IMR-90 (cell line): Measurements from ENCODE around the gene BMP2K. TPM values are rescaled to one million over a fixed set of nuclear protein-coding genes. Genes with fewer than 3 reads are reported as not detected.

Experiments
- ATAC-seq: fragments of 200-7000 bp; cut with Tn5 transposase; 2 replicates; pipeline ENCODE4 v1.9.1; 2020; ENCODE audit warnings: low read depth, mild to moderate bottlenecking, moderate library complexity
- BruUV-seq: library from RNA; stranded (reverse); fragments of 400-500 nt; replicated peaks from 2 replicates; lab custom pipeline; 2021; lab: Mats Ljungman, UMichigan
- CTCF ChIA-PET: fragments of 300-600 bp; formaldehyde crosslinking; extraction: SDS; loops from one replicate; lab custom pipeline; 2021; ENCODE audit warnings: antibody characterized with exemption; lab: Yijun Ruan, JAX
- POLR2A ChIA-PET: fragments of 300-600 bp; sonication (Branson Sonifier 250); formaldehyde crosslinking; loops from one replicate; lab custom pipeline; 2022; ENCODE audit warnings: antibody characterized with exemption; ENCODE audit not compliant: unreplicated experiment; lab: Charles Lee
- DNase-seq: peaks from one replicate; pipeline ENCODE4 v3.0.0; 2013
- H2AFZ ChIP-seq: replicated peaks from 2 replicates; pipeline ENCODE3; 2013; ENCODE audit warnings: low read length, mild to moderate bottlenecking; ENCODE audit not compliant: poor library complexity
- H2AK5ac ChIP-seq: 2 replicates; pipeline ENCODE4 v1.6.1; 2013; ENCODE audit warnings: low read depth, low read length, inconsistent platforms
- H2AK9ac ChIP-seq: replicated peaks from 2 replicates; pipeline ENCODE3; 2013; ENCODE audit warnings: mild to moderate bottlenecking, low read depth, low read length, moderate library complexity; ENCODE audit not compliant: poor library complexity
- H2BK120ac ChIP-seq: 2 replicates; pipeline ENCODE4 v1.6.1; 2013; ENCODE audit warnings: low read depth, low read length, inconsistent platforms
- H2BK15ac ChIP-seq: 3 replicates; pipeline ENCODE4 v1.6.1; 2013; ENCODE audit warnings: low read depth, low read length, inconsistent platforms
- H2BK20ac ChIP-seq: 2 replicates; pipeline ENCODE4 v1.6.1; 2013; ENCODE audit warnings: low read depth, mild to moderate bottlenecking, inconsistent platforms, low read length, moderate library complexity
- H2BK5ac ChIP-seq: 2 replicates; pipeline ENCODE4 v1.6.1; 2013; ENCODE audit warnings: mild to moderate bottlenecking, low read depth, low read length, inconsistent platforms; ENCODE audit not compliant: poor library complexity, severe bottlenecking
- H3K14ac ChIP-seq: replicated peaks from 2 replicates; pipeline ENCODE4 v1.6.1; 2013; ENCODE audit warnings: low read depth, low read length, inconsistent platforms
- H3K18ac ChIP-seq: 2 replicates; pipeline ENCODE4 v1.6.1; 2013; ENCODE audit warnings: low read depth, low read length, control low read depth
- H3K23ac ChIP-seq: 2 replicates; pipeline ENCODE4 v1.6.1; 2013; ENCODE audit warnings: low read depth, low read length, inconsistent platforms
- H3K27ac ChIP-seq: 2 replicates; pipeline ENCODE4 v1.5.1; 2013; ENCODE audit warnings: mild to moderate bottlenecking, control low read depth, low read length; ENCODE audit not compliant: insufficient read depth
- H3K27me3 ChIP-seq: 2 replicates; pipeline ENCODE4 v1.6.1; 2013; ENCODE audit warnings: low read length; ENCODE audit not compliant: control insufficient read depth, insufficient read depth
- H3K36me3 ChIP-seq: 2 replicates; pipeline ENCODE4 v1.6.1; 2013; ENCODE audit warnings: low read length, mixed read lengths; ENCODE audit not compliant: control insufficient read depth, insufficient read depth
- H3K4ac ChIP-seq: 2 replicates; pipeline ENCODE4 v1.6.1; 2013; ENCODE audit warnings: low read depth, low read length, inconsistent platforms
- H3K4me1 ChIP-seq: 2 replicates; pipeline ENCODE4 v1.6.1; 2013; ENCODE audit warnings: low read length, mixed read lengths; ENCODE audit not compliant: control insufficient read depth, insufficient read depth
- H3K4me2 ChIP-seq: 2 replicates; pipeline ENCODE4 v1.6.1; 2013; ENCODE audit warnings: low read depth, mild to moderate bottlenecking, control low read depth, low read length, moderate library complexity
- H3K4me3 ChIP-seq: 2 replicates; pipeline ENCODE4 v1.5.1; 2013; ENCODE audit warnings: low read depth, mild to moderate bottlenecking, control low read depth, low read length, moderate library complexity; ENCODE audit not compliant: insufficient read depth
- H3K56ac ChIP-seq: 2 replicates; pipeline ENCODE4 v1.6.1; 2013; ENCODE audit warnings: low read length, inconsistent platforms; ENCODE audit not compliant: insufficient read depth; ENCODE audit errors: extremely low read depth
- H3K79me1 ChIP-seq, 2 experiments: 2 replicates each; pipeline ENCODE4 v1.6.1; 2013; ENCODE audit warnings: low read length in 2 of 2, inconsistent platforms in 1 of 2, low read depth in 1 of 2
- H3K9ac ChIP-seq: 2 replicates; pipeline ENCODE4 v1.6.1; 2013; ENCODE audit warnings: low read depth, low read length, control low read depth
- H3K9me1 ChIP-seq: 2 replicates; pipeline ENCODE4 v1.6.1; 2013; ENCODE audit warnings: low read length, inconsistent platforms; ENCODE audit not compliant: insufficient read depth
- H3K9me3 ChIP-seq: 2 replicates; pipeline ENCODE4 v1.6.1; 2013; ENCODE audit warnings: low read length; ENCODE audit not compliant: control insufficient read depth, insufficient read depth
- H4K20me1 ChIP-seq: 2 replicates; pipeline ENCODE4 v1.6.1; 2013; ENCODE audit warnings: low read length, inconsistent platforms; ENCODE audit not compliant: insufficient read depth
- H4K5ac ChIP-seq: 2 replicates; pipeline ENCODE4 v1.6.1; 2013; ENCODE audit warnings: mild to moderate bottlenecking, low read depth, low read length, control low read depth
- H4K8ac ChIP-seq, 2 experiments: 2 replicates each; pipeline ENCODE4 v1.6.1; 2013; ENCODE audit warnings: low read depth in 2 of 2, low read length in 2 of 2, control low read depth in 1 of 2, inconsistent platforms in 1 of 2
- H4K91ac ChIP-seq: 2 replicates; pipeline ENCODE4 v1.6.1; 2013; ENCODE audit warnings: low read depth, low read length, inconsistent platforms; ENCODE audit not compliant: insufficient read depth
- BHLHE40 ChIP-seq: fragments of 150-350 bp; IDR thresholded peaks from 2 replicates; pipeline ENCODE4 v1.6.1; 2016; ENCODE audit warnings: mild to moderate bottlenecking, low read depth, low read length
- CEBPB ChIP-seq: IDR thresholded peaks from 2 replicates; pipeline ENCODE4 v1.6.1; 2012; ENCODE audit warnings: low read depth, low read length, improper control_type of control experiment
- RCOR1 ChIP-seq: IDR thresholded peaks from 2 replicates; pipeline ENCODE4 v1.6.1; 2012; ENCODE audit warnings: mild to moderate bottlenecking, low read length, improper control_type of control experiment; ENCODE audit not compliant: insufficient replicate concordance
- SMC3 ChIP-seq: fragments of 150-350 bp; IDR thresholded peaks from 2 replicates; pipeline ENCODE4 v1.6.1; 2016; ENCODE audit warnings: low read depth, mild to moderate bottlenecking, antibody characterized with exemption, low read length, moderate library complexity
- WGBS, 2 experiments: methylation state at CpG; one replicate each; pipeline versions ENCODE4 v1.1.5 to v1.1.7; 2013; ENCODE audit warnings: missing lambda C conversion rate in 2 of 2; ENCODE audit not compliant: insufficient read length in 1 of 2; ENCODE audit errors: extremely low coverage in 2 of 2; 5-methylcytosine and 5-hydroxymethylcytosine counted together
- dilution Hi-C: fragments of 300-500 bp; cut with HindIII; formaldehyde crosslinking; loops from one replicate; pipeline ENCODE4 v1.14.3; 2018; ENCODE audit warnings: low sequenced_read_pairs; ENCODE audit not compliant: unreplicated experiment
- in situ Hi-C: fragments of 300-500 bp; cut with MboI; formaldehyde crosslinking; loops from 3 replicates; pipeline ENCODE4 v1.14.3; 2019; ENCODE audit warnings: low sequenced_read_pairs, inconsistent platforms, mixed read lengths
- intact Hi-C: fragments of 100-400 bp; cut with micrococcal nuclease; formaldehyde crosslinking; loops from 2 replicates; pipeline ENCODE4 v1.10.0; 2022
- polyA plus RNA-seq, 3 experiments: library from polyadenylated mRNA; depleted of rRNA; stranded (reverse); fragments of >200 nt; gene quantifications; 2 replicates each; pipeline ENCODE4 v1.2.3, GENCODE V29; 2012; ENCODE audit warnings: low replicate concordance in 1 of 3
- total RNA-seq: library from RNA; depleted of rRNA; stranded (reverse); fragments of >200 nt; gene quantifications from 2 replicates; pipeline ENCODE4 v1.2.3, GENCODE V29; 2012

Gene BMP2K
- total and polyA plus RNA-seq, 2 of the 4 experiments (the other 2 are of a cell fraction) = 15.8 to 46.1 TPM

DNA sequence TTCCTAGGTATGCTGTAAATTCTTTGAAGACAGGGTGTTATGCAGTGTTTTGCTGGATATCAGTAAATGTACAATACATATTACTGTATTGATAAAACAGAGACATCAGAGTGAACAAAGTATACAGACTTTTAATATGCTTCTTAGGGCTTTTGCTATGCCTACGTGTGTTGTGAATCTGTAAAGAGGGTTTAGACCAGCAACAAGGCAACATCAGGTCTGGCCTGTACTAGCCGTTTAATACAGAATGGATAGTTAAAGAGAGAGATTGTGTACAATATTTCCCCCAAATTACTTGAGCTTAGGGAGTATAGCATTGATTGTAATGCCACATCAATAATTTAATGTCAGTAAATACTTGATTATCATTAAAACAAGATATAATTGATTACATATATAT lies 87.8 kb downstream of the BMP2K start:
- H2BK5ac ChIP-seq = no peak overlapping the region
- no peak overlapping the region for H2AFZ ChIP-seq
- no peak for TF ChIP-seq CEBPB
- no peak for TF ChIP-seq RCOR1
- no peak for TF ChIP-seq BHLHE40
- no peak for TF ChIP-seq SMC3
- H4K5ac ChIP-seq = no peak overlapping the region
- BruUV-seq = no TSS peak
- no peak overlapping the region for H3K23ac ChIP-seq
- no peaks in the 10 kb centered on the region for H4K20me1 ChIP-seq
- WGBS, 2 experiments = no CpG with 5 or more reads among the region's 2 CpGs
- no peak overlapping the region for H3K9ac ChIP-seq
- no peak overlapping the region for H2BK120ac ChIP-seq
- no peak overlapping the region for H3K56ac ChIP-seq
- no peak overlapping the region for H3K4me2 ChIP-seq
- no peak overlapping the region for H2AK5ac ChIP-seq
- H2AK9ac ChIP-seq = no peak overlapping the region
- H3K4ac ChIP-seq = no peak overlapping the region
- 0 out of 2 replicates have a peak, but pooled peaks have one; percentile 17 for ATAC-seq
- peaks cover 5 to 9% of the 10 kb centered on the region in 2 experiments; a peak in 3 of 4 replicates for H3K79me1 ChIP-seq
- no peak overlapping the region for H2BK15ac ChIP-seq
- dilution Hi-C loops (loop anchor here (25.0 kb wide), 1 partner anchor 252 kb away; no protein-coding TSS in a partner anchor), in situ Hi-C loops (loop anchor here (25.0 kb wide), 1 partner anchor 902 kb away; no protein-coding TSS in a partner anchor), intact Hi-C loops (loop anchor here (1.0 to 5.0 kb wide), 6 partner anchors 87 to 905 kb away; partner anchors contain the start of gene FRAS1)
- ChIA-PET CTCF (interaction anchor here (0.6 to 1.8 kb wide), 16 partner anchors 11 to 1940 kb away, joined by 3 to 9 read pairs (median 4); no protein-coding TSS in a partner anchor), POLR2A (interaction anchor here (0.5 to 0.6 kb wide), 2 partner anchors 88 to 238 kb away, joined by 3 to 7 read pairs; partner anchors contain the start of gene BMP2K)
- no peak overlapping the region for H3K18ac ChIP-seq
- H3K14ac ChIP-seq = no peak overlapping the region
- no peaks in the 10 kb centered on the region for H3K4me1 ChIP-seq
- no peaks in the 10 kb centered on the region for H3K9me3 ChIP-seq
- no peaks in the 10 kb centered on the region for H3K27me3 ChIP-seq
- H3K4me3 ChIP-seq = no peak overlapping the region
- H2BK20ac ChIP-seq = no peak overlapping the region
- H3K36me3 ChIP-seq = peaks cover 6% of the 10 kb centered on the region
- H4K8ac ChIP-seq = no peak overlapping the region
- H3K27ac ChIP-seq = no peak overlapping the region
- DNase-seq = no peak
- H4K91ac ChIP-seq = no peak overlapping the region
- no peaks in the 10 kb centered on the region; the same call in 1 of the 2 replicates for H3K9me1 ChIP-seq
